ENCODE measurements around the gene KCNMB2. TPM values are rescaled to one million over a fixed set of nuclear protein-coding genes. Genes with fewer than 3 reads are reported as not detected.

The KCNMB2 gene
- total RNA-seq, 2 experiments from 2014 or later: not detected

- no peak overlapping the region for H3K27ac Mint-ChIP-seq
- H3K4me3 Mint-ChIP-seq: no peak overlapping the region
- CTCF ChIA-PET: no interaction called here
- no peaks in the 10 kb centered on the region for H3K4me1 Mint-ChIP-seq (ENCODE audit: low read depth)
- H3K9me3 Mint-ChIP-seq: no peaks in the 10 kb centered on the region
- intact Hi-C loops (cut with micrococcal nuclease): no loop called here
- no peaks in the 10 kb centered on the region for H3K36me3 Mint-ChIP-seq (ENCODE audit: low read depth)
- DNase-seq: no peak
- no peaks in the 10 kb centered on the region for H3K27me3 Mint-ChIP-seq (ENCODE audit: low read depth)
Measured at GRCh38 chr3:178676942-178677790, 140.9 kb downstream of the KCNMB2 start.

DNA sequence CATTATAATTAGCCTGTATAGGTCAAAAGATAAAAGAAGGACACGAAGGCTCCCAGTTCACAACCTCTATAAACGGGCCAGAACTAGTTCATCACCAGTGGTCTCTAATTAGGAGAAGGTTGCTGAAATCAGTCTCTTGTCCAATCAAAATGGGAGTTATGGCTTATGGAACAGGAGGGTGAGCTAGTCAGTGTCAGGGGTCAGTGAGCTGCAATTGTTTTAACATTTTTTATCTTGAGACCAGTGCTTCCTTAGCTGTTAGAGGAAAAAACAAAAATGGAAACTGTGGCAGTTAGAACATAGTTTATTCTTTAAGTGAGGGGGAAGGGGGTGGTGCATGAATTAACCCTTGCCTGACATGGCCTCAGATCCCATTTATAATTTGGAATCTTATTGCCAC is 141.7 kb downstream of the KCNMB2 start:
- no peaks in the 10 kb centered on the region for H3K4me1 Mint-ChIP-seq (ENCODE audit: low read depth)
- no peaks in the 10 kb centered on the region for H3K27me3 Mint-ChIP-seq (ENCODE audit: low read depth)
- H3K9me3 Mint-ChIP-seq: peaks cover 2% of the 10 kb centered on the region
- intact Hi-C loops (cut with micrococcal nuclease): no loop called here
- CTCF ChIA-PET: no interaction called here
- no peak overlapping the region for H3K4me3 Mint-ChIP-seq
- no peaks in the 10 kb centered on the region for H3K36me3 Mint-ChIP-seq (ENCODE audit: low read depth)
- no peak for DNase-seq
- no peak overlapping the region for H3K27ac Mint-ChIP-seq

GRCh38 chr3:178680037-178680436 is 143.8 kb downstream of the KCNMB2 start:
- H3K36me3 Mint-ChIP-seq (ENCODE audit: low read depth): no peaks in the 10 kb centered on the region
- peaks cover 6% of the 10 kb centered on the region for H3K9me3 Mint-ChIP-seq
- CTCF ChIA-PET: interaction anchor here (0.7 kb wide), 1 partner anchor 9 kb away, joined by 3 read pairs; no protein-coding TSS in a partner anchor
- no peak for DNase-seq
- no peaks in the 10 kb centered on the region for H3K4me1 Mint-ChIP-seq (ENCODE audit: low read depth)
- intact Hi-C loops (cut with micrococcal nuclease): no loop called here
- H3K27ac Mint-ChIP-seq: no peak overlapping the region
- H3K27me3 Mint-ChIP-seq (ENCODE audit: low read depth): no peaks in the 10 kb centered on the region
- H3K4me3 Mint-ChIP-seq: no peak overlapping the region

DNA sequence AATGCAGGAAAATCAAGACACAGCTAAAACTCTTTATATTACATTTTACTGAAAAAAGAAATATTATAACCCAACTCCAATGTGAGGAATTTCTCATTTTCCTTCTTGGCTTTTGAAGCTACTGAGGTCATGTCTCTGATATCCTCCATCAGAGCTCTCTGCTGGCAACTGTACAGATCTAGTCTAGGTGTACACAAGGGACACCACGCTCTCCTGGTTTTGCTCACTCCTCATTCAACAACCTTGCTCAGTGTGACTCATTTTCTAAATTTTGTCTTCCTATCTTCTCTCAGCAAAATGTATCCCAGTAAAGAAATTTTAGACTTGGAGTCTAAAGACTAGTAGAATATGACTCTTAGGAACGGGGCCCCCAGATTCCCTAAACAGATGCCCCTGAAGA is 144.3 kb downstream of the KCNMB2 start:
- intact Hi-C loops (cut with micrococcal nuclease): no loop called here
- H3K4me1 Mint-ChIP-seq (ENCODE audit: low read depth): no peaks in the 10 kb centered on the region
- CTCF ChIA-PET: interaction anchor here (0.7 kb wide), 1 partner anchor 9 kb away, joined by 3 read pairs; no protein-coding TSS in a partner anchor

GRCh38 chr3:178684881-178685590 is 148.8 kb downstream of the KCNMB2 start:
- H3K4me1 Mint-ChIP-seq (ENCODE audit: low read depth): no peaks in the 10 kb centered on the region
- no peak for DNase-seq
- intact Hi-C loops (cut with micrococcal nuclease): no loop called here
- H3K27me3 Mint-ChIP-seq (ENCODE audit: low read depth): no peaks in the 10 kb centered on the region
- CTCF ChIA-PET: no interaction called here
- H3K36me3 Mint-ChIP-seq (ENCODE audit: low read depth): no peaks in the 10 kb centered on the region
- H3K9me3 Mint-ChIP-seq: peaks cover 7% of the 10 kb centered on the region
- no peak overlapping the region for H3K4me3 Mint-ChIP-seq
- H3K27ac Mint-ChIP-seq: no peak overlapping the region

More for the DNA sequence above, 144.3 kb downstream of the KCNMB2 start:
- DNase-seq: no peak
- H3K27ac Mint-ChIP-seq: no peak overlapping the region
- H3K9me3 Mint-ChIP-seq: peaks cover 7% of the 10 kb centered on the region
- no peak overlapping the region for H3K4me3 Mint-ChIP-seq
- no peaks in the 10 kb centered on the region for H3K36me3 Mint-ChIP-seq (ENCODE audit: low read depth)
- H3K27me3 Mint-ChIP-seq (ENCODE audit: low read depth): no peaks in the 10 kb centered on the region

DNA sequence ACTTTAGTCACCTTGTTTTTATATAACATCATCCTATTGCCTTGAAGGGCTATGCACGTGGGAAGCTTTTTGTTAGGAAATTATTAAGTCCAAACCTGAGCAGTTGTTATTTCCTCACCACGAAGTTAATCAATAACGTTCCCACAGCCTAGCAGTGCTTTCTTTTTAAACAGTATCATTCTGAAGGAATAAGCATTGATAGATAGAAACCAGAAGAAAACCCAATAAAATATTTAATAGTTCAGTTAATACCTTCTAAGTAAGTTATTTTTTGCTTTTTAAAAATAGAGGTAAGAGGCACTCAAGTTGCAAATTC is 149.3 kb downstream of the KCNMB2 start:
- DNase-seq: no peak
- Mint-ChIP-seq H3K9me3 (peaks cover 7% of the 10 kb centered on the region), H3K27me3 (ENCODE audit: low read depth) (no peaks in the 10 kb centered on the region), H3K4me3 (no peak overlapping the region), H3K36me3 (ENCODE audit: low read depth) (no peaks in the 10 kb centered on the region), H3K27ac (no peak overlapping the region), H3K4me1 (ENCODE audit: low read depth) (no peaks in the 10 kb centered on the region)
- intact Hi-C loops (cut with micrococcal nuclease): no loop called here
- CTCF ChIA-PET: no interaction called here

- Mint-ChIP-seq H3K27me3 (ENCODE audit: low read depth) (peaks cover 5% of the 10 kb centered on the region), H3K4me3 (no peak overlapping the region)
Measured at GRCh38 chr3:178686826-178687225, 150.6 kb downstream of the KCNMB2 start.

DNA sequence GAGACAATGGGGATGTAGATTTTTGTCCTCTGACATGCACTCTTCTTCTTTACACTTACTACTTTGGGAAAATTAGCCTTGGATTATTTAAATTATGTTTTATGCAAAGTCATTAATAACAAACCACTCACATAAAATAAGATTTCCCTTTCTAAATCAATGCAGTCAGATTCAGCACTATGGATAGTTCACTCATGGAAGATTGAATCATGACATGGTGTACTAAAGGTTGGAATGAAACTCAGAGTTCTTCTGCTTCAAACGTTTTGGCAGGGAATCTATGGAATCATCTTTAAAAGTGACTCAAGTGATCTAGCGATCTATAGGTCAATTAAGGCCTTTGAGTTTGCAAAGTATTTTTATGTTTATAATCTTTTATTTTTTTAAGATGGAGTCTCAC is 154.3 kb downstream of the KCNMB2 start:
- intact Hi-C loops (cut with micrococcal nuclease): no loop called here
- H3K36me3 Mint-ChIP-seq (ENCODE audit: low read depth): no peaks in the 10 kb centered on the region
- H3K27me3 Mint-ChIP-seq (ENCODE audit: low read depth): peaks cover 7% of the 10 kb centered on the region
- no peaks in the 10 kb centered on the region for H3K4me1 Mint-ChIP-seq (ENCODE audit: low read depth)
- H3K4me3 Mint-ChIP-seq: no peak overlapping the region
- CTCF ChIA-PET: no interaction called here
- H3K9me3 Mint-ChIP-seq: peaks cover 3% of the 10 kb centered on the region
- no peak overlapping the region for H3K27ac Mint-ChIP-seq
- DNase-seq: no peak

More at GRCh38 chr3:178686826-178687225, 150.6 kb downstream of the KCNMB2 start:
- Mint-ChIP-seq H3K36me3 (ENCODE audit: low read depth) (no peaks in the 10 kb centered on the region), H3K4me1 (ENCODE audit: low read depth) (no peaks in the 10 kb centered on the region), H3K27ac (no peak overlapping the region), H3K9me3 (peaks cover 7% of the 10 kb centered on the region)
- intact Hi-C loops (cut with micrococcal nuclease): no loop called here
- DNase-seq: no peak
- CTCF ChIA-PET: no interaction called here

- Mint-ChIP-seq H3K27ac (no peak overlapping the region), H3K4me3 (no peak overlapping the region), H3K27me3 (ENCODE audit: low read depth) (no peaks in the 10 kb centered on the region), H3K4me1 (ENCODE audit: low read depth) (no peaks in the 10 kb centered on the region), H3K9me3 (peaks cover 18% of the 10 kb centered on the region), H3K36me3 (ENCODE audit: low read depth) (no peaks in the 10 kb centered on the region)
- intact Hi-C loops (cut with micrococcal nuclease): no loop called here
- DNase-seq: no peak
- CTCF ChIA-PET: interaction anchor here (0.6 kb wide), 1 partner anchor 507 kb away, joined by 3 read pairs; no protein-coding TSS in a partner anchor
Measured at GRCh38 chr3:178699364-178699763, 163.1 kb downstream of the KCNMB2 start.

- intact Hi-C loops (cut with micrococcal nuclease): no loop called here
- H3K4me3 Mint-ChIP-seq: no peak overlapping the region
- no peak for DNase-seq
- no peaks in the 10 kb centered on the region for H3K27me3 Mint-ChIP-seq (ENCODE audit: low read depth)
- H3K27ac Mint-ChIP-seq: no peak overlapping the region
- peaks cover 18% of the 10 kb centered on the region for H3K9me3 Mint-ChIP-seq
- H3K4me1 Mint-ChIP-seq (ENCODE audit: low read depth): no peaks in the 10 kb centered on the region
- CTCF ChIA-PET: no interaction called here
- no peaks in the 10 kb centered on the region for H3K36me3 Mint-ChIP-seq (ENCODE audit: low read depth)
Measured at GRCh38 chr3:178699810-178700209, 163.6 kb downstream of the KCNMB2 start.

DNA sequence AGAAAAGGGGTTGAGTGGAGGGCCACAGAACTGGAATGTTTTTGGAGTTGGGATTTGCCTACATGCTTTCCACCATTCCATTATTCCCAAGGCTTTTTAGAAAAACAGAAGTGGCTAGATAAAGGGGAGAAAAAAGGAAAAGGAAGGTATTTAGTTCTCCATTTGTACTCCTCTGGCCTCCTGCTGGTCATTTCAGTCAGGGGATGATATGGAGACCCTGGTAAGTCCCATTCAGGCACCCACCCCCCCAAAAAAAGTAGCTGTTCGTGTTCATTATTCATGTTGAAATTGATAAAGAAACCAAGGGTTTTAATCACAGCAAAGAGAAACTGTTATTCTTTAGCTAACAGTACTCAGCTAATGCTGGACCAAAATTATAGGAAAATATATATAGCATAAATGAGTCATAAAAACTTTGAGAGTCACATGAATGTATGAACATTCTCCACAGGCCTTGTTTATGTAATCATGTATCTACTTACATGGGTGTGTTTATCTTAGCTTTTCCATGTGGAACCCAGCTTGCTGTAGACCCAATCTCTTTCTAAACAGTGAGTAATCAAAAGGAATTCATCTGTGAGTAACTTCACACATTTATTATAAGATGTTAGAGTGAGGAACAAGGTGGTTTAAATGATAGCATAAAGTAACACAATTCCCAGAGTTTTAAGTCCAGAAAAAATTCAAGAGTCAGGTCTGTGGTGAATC is 167.2 kb downstream of the KCNMB2 start:
- H3K4me1 Mint-ChIP-seq (ENCODE audit: low read depth): peaks cover 6% of the 10 kb centered on the region
- no peak overlapping the region for H3K4me3 Mint-ChIP-seq
- peaks cover 2% of the 10 kb centered on the region for H3K9me3 Mint-ChIP-seq
- H3K27ac Mint-ChIP-seq: no peak overlapping the region
- no peaks in the 10 kb centered on the region for H3K36me3 Mint-ChIP-seq (ENCODE audit: low read depth)
- H3K27me3 Mint-ChIP-seq (ENCODE audit: low read depth): no peaks in the 10 kb centered on the region
- CTCF ChIA-PET: no interaction called here
- no peak for DNase-seq
- intact Hi-C loops (cut with micrococcal nuclease): no loop called here

- Mint-ChIP-seq H3K36me3 (ENCODE audit: low read depth) (no peaks in the 10 kb centered on the region), H3K27ac (no peak overlapping the region), H3K9me3 (no peaks in the 10 kb centered on the region), H3K4me3 (no peak overlapping the region), H3K4me1 (ENCODE audit: low read depth) (peaks cover 6% of the 10 kb centered on the region), H3K27me3 (ENCODE audit: low read depth) (no peaks in the 10 kb centered on the region)
- DNase-seq: no peak
- CTCF ChIA-PET: no interaction called here
- intact Hi-C loops (cut with micrococcal nuclease): no loop called here
Measured at GRCh38 chr3:178705925-178706324, 169.7 kb downstream of the KCNMB2 start.

All from activated naive CD4-positive, alpha-beta T cell treated with anti-CD3 and anti-CD28 coated beads for 36 hours (primary cell).